ENCODE data around the gene ANAPC2. TPM values are rescaled to one million over a fixed set of nuclear protein-coding genes. Genes with fewer than 3 reads are reported as not detected.

ANAPC2 gene
- total and polyA plus RNA-seq, 9 donors = 8.0 to 61.5 (median 50.6) TPM

DNA sequence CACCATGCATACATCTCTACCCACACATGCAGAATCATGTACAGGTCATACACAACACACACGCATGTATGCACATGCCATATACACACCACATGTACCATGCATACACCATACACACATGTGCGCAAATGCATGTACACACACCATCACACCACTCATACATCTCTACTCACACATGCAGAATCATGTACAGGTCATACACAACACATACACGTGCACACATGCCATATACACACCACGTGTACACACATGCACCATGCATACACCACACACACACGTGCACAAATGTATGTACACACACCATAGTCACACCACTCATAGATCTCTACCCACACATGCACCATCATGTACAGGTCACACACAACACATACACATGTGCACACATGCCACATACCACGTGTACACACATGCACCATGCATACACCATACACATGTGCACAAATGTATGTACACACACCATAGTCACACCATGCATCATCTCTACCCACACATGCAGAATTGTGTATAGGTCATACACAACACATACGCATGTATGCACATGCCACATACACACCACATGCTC lies 35.4 kb downstream of the ANAPC2 start:
- no peak overlapping the region for H3K4me3 ChIP-seq
- peaks cover 4% of the 10 kb centered on the region for H3K4me1 ChIP-seq (ENCODE audit: insufficient read depth)
- no peaks in the 10 kb centered on the region for H3K27me3 ChIP-seq
- H3K27ac ChIP-seq = no peak overlapping the region
- DNase-seq = no peak
- no peak for TF ChIP-seq POLR2A (IDR thresholded peaks at IDR 0.05)
- no peaks in the 10 kb centered on the region for H3K36me3 ChIP-seq
- H3K9me3 ChIP-seq = no peaks in the 10 kb centered on the region
- intact Hi-C loops (cut with DNase I) = no loop called here
- 88 to 91% (median 90%) methylated on average over 7 of the region's 7 CpGs for WGBS, 3 donors

DNA sequence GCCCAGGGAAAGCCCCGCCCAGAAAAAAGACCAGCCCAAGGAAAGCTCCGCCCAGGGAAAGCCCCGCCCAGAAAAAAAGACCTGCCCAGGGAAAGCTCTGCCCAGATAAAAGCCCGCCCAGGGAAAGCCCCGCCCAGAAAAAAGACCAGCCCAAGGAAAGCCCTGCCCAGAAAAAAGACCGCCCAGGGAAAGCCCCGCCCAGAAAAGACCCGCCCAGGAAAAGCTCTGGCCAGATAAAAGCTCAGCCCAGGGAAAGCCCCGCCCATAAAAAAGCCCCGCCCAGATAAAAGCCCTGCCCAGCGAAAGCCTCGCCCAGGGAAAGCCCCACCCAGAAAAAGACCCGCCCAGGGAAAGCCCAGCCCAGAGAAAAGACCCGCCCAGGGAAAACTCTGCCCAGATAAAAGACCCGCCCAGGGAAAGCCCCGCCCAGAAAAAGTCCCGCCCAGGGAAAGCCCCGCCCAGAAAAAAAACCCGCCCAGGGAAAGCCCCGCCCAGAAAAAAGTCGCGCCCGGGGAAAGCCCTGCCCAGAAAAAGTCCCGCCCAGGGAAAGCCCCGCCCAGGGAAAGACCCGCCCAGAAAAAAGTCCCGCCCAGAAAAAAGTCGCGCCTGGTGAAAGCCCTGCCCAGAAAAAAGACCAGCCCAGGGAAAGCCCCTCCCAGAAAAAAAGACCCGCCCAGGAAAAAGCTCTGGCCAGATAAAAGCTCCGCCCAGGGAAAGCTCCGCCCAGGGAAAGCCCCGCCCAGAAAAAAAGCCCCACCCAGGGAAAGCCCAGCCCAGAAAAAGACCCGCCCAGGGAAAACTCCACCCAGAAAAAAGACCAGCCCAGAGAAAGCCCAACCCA lies 37.5 kb downstream of the ANAPC2 start:
- Histone ChIP-seq H3K27me3 (no peaks in the 10 kb centered on the region), H3K4me1 (ENCODE audit: insufficient read depth) (no peaks in the 10 kb centered on the region), H3K4me3 (no peak overlapping the region), H3K27ac (no peak overlapping the region), H3K9me3 (no peaks in the 10 kb centered on the region), H3K36me3 (no peaks in the 10 kb centered on the region)
- intact Hi-C loops (cut with DNase I) = no loop called here
- DNase-seq = no peak
- WGBS, 3 donors = 16 to 50% (median 20%) methylated on average over 34 of the region's 34 CpGs
- TF ChIP-seq EP300 (IDR thresholded peaks at IDR 0.05) (no peak), POLR2A (IDR thresholded peaks at IDR 0.05) (no peak)
- TF ChIP-seq, protein P1, sequence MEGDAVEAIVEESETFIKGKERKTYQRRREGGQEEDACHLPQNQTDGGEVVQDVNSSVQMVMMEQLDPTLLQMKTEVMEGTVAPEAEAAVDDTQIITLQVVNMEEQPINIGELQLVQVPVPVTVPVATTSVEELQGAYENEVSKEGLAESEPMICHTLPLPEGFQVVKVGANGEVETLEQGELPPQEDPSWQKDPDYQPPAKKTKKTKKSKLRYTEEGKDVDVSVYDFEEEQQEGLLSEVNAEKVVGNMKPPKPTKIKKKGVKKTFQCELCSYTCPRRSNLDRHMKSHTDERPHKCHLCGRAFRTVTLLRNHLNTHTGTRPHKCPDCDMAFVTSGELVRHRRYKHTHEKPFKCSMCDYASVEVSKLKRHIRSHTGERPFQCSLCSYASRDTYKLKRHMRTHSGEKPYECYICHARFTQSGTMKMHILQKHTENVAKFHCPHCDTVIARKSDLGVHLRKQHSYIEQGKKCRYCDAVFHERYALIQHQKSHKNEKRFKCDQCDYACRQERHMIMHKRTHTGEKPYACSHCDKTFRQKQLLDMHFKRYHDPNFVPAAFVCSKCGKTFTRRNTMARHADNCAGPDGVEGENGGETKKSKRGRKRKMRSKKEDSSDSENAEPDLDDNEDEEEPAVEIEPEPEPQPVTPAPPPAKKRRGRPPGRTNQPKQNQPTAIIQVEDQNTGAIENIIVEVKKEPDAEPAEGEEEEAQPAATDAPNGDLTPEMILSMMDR (IDR thresholded peaks at IDR 0.05) = no peak

DNA sequence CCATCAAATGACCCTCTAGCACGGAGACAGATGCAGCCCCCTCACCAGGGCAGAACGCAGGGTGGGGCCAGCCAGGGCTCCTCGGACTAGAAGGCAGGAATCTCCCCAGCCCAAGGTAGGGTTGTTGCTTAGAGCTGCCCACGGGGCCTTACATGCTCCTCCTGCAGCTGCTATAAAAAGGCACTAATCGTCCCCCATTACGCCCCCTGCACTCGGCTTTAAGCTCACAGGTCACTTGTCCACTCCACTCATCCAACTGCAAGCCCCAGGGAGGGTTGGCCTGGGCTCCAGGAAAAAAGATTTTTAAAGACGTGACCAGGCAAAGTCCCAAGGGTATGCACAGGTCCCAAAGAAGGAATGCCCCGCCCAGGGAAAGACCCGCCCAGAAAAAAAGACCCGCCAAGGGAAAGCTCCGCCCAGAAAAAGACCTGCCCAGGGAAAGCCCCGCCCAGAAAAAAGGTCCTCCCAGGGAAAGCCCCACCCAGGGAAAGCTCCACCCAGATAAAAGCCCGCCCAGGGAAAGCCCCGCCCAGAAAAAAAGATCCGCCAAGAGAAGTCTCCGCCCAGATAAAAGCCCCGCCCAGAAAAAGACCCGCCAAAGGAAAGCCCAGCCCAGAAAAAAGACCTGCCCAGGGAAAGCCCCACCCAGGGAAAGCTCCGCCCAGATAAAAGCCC lies 38.3 kb downstream of the ANAPC2 start:
- WGBS, 3 donors = 42 to 66% (median 51%) methylated on average over 20 of the region's 20 CpGs

DNA sequence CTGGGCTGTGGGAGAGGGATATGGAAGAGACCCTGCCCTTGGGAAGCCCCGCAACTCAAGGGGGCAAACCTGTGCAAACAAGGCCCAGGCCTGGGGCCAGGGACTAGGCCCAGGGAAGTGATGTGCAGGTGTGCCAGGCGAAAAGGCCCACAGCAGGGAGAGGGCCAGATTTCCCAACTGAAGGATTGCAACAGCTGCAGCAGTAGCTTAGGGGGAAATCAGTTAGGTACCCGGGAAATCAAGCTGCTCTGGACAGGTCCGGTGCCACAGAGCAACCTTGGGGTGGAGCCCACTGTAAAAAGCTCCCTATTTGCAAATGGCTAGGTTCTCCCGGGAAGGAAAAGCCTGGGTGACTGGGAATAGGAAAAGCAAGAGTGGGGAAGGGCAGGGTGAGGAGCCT lies 39.0 kb downstream of the ANAPC2 start:
- 77 to 81% (median 77%) methylated on average over 5 of the region's 5 CpGs for WGBS, 3 donors
- Histone ChIP-seq H3K27me3 (no peaks in the 10 kb centered on the region), H3K27ac (no peak overlapping the region), H3K9me3 (no peaks in the 10 kb centered on the region), H3K36me3 (no peaks in the 10 kb centered on the region), H3K4me1 (ENCODE audit: insufficient read depth) (no peaks in the 10 kb centered on the region), H3K4me3 (no peak overlapping the region)
- TF ChIP-seq POLR2A (IDR thresholded peaks at IDR 0.05) (no peak), EP300 (IDR thresholded peaks at IDR 0.05) (no peak)
- TF ChIP-seq, protein P1 (IDR thresholded peaks at IDR 0.05) = no peak
- DNase-seq = no peak
- intact Hi-C loops (cut with DNase I) = no loop called here

More for the DNA sequence above, 38.3 kb downstream of the ANAPC2 start:
- Histone ChIP-seq H3K4me3 (no peak overlapping the region), H3K4me1 (ENCODE audit: insufficient read depth) (no peaks in the 10 kb centered on the region), H3K9me3 (no peaks in the 10 kb centered on the region), H3K36me3 (no peaks in the 10 kb centered on the region), H3K27ac (no peak overlapping the region), H3K27me3 (no peaks in the 10 kb centered on the region)
- no peak for DNase-seq
- TF ChIP-seq, protein P1 (IDR thresholded peaks at IDR 0.05) = no peak
- no peak for TF ChIP-seq EP300 (IDR thresholded peaks at IDR 0.05)
- TF ChIP-seq POLR2A (IDR thresholded peaks at IDR 0.05) = no peak
- intact Hi-C loops (cut with DNase I) = no loop called here

Data from ovary (tissue), 9 donors.